ENCODE data around the gene PARN.
"Not testable (repeated sequence)": the region's sequence is repeated elsewhere in the genome, so short reads cannot be mapped to it uniquely, and the experiment has no call there.

The PARN gene

DNA sequence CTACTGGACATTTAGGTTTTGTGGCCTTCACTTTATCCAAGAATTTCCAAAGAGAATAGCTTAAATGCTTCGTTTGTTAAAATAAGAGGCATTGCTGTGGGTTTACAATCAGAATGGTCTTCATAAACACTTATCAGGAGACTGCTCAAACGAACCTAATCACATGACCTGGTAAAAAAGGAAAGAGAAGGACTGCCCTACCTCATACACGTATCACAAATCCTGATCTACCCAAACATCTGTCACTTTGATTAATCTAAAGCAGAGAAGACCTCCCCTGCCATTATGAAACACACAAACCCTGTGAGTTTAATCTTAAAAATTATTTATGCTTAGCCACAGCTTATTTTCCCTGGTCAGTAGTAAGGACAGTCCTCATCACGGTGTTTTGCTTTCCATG lies 76.6 kb downstream of the PARN start:
- H3K27ac ChIP-seq = no peak overlapping the region
- TF ChIP-seq, protein P1, sequence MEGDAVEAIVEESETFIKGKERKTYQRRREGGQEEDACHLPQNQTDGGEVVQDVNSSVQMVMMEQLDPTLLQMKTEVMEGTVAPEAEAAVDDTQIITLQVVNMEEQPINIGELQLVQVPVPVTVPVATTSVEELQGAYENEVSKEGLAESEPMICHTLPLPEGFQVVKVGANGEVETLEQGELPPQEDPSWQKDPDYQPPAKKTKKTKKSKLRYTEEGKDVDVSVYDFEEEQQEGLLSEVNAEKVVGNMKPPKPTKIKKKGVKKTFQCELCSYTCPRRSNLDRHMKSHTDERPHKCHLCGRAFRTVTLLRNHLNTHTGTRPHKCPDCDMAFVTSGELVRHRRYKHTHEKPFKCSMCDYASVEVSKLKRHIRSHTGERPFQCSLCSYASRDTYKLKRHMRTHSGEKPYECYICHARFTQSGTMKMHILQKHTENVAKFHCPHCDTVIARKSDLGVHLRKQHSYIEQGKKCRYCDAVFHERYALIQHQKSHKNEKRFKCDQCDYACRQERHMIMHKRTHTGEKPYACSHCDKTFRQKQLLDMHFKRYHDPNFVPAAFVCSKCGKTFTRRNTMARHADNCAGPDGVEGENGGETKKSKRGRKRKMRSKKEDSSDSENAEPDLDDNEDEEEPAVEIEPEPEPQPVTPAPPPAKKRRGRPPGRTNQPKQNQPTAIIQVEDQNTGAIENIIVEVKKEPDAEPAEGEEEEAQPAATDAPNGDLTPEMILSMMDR (conservative IDR thresholded peaks at IDR 0.05) = no peak

DNA sequence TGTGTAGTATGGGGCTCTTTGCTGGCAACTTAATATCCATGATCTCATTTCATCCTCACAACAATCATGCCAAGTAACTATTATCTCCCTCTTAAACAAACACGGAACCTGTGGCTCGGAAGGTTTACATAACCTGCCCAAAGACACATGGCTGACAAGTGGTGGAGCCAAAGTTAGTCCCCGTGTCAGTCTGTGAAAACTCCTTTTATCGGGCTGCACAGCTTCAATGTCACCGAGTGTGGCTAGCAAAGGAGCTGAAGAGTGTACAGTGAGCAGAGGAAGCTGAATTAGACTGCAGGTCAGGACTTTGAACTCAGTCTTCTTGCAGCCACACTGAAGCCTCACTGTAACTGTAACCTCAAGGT lies 80.3 kb downstream of the PARN start:
- peak overlapping the region; percentile 67 for H3K27ac ChIP-seq
- TF ChIP-seq, protein P1 (conservative IDR thresholded peaks at IDR 0.05) = no peak

DNA sequence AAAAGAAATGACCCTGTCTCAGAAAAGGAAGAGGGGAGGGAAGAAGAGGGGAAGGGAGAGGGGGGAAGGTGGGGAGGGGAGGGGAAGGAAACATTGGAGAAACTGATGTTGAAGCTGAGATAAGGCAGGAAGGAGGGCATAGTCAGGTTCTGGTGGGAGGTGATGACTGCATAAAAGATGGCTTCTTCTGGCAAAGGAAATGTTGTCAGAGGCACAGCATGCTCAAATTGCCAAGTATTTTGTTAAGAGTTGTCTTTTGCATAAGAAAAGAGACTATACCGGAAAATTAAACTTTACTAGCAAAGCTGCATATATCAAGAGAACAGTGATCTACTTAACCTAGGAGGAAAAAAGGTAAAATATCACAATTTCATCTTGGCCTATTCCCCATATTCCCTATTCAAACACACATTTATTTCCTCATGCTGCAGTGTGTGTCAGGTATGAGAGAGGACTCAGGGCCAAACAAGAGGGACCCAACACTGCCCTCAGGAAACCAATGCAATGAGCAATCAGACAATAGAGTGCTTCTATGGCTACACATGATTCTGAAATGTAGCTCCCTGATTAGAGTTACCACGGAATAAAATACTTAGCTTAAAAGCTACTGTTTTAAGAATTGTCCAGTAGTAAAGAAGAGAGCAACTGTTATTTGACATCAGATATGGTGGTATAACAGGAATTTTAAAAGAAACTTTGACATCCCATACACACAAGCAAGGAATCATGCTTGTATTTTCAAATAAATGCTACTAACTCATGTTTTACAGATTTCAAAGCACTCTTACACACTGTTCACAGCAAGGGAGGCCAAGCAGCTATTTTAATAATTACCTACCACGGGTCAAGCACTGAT lies 80.9 kb downstream of the PARN start:
- H3K27ac ChIP-seq = peak overlapping the region; percentile 67
- TF ChIP-seq, protein P1 (conservative IDR thresholded peaks at IDR 0.05) = no peak

DNA sequence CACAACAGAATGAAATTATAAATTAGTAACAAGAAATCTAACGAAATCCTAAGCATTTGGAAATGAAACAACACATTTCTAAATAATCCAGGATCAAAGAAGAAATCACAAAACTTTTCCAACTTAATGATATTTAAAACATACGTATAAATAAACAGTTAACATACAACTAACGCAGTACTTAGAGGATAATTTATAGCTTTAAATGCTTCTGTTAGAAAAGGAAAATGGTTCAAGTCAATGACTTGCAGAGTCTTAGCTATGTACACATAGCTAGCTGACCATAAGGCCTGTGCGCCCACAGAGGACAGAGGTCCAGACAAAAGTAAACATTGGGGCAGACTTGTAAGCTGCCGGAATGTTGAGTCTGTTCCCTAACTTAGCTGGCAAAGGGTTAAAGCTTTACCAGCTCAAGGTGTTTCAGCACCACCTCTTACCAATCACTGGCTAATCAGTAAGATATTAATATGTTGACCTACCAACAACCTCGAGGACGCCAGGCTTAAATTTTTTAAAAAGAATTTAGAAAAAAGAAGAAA lies 84.6 kb downstream of the PARN start:
- TF ChIP-seq, protein P1 (conservative IDR thresholded peaks at IDR 0.05) = no peak
- no peak overlapping the region for H3K27ac ChIP-seq

DNA sequence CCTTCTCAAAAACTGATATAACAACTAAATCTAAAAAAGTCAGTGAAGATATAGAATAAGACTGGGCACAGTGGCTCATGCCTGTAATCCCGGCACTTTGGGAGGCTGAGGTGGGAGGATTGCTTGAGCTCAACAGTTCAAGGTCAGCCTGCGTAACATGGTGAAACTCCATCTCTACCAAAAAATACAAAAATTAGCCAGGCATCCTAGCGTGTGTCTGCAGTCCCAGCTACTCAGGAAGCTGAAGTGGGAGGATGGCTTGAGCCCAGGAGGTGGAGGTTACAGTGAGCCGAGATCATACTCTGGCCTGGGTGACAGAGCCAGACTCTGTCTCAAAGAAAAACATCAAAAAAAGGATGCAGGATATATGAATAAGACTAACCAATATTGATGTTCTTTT lies 85.2 kb downstream of the PARN start:
- H3K27ac ChIP-seq = not testable (repeated sequence)

DNA sequence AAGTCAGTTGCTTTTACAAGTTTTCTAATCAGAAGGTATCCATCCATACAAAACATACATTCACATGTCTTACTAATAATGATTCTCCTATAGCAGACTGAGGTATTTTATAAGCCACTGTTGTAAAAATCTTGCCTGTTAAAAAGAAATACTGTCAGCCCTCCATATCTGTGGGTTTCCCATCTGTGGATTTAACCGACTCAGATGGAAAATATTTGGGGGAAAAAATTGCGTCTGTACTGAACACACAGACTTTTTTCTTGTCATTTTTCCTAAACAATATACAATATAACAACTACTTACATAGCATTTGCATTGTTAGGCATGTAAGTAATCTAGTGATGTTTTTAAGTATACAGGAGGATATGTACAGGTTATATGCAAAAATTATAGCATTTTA lies 90.4 kb downstream of the PARN start:
- TF ChIP-seq, protein P1 (conservative IDR thresholded peaks at IDR 0.05) = no peak
- no peak overlapping the region for H3K27ac ChIP-seq

DNA sequence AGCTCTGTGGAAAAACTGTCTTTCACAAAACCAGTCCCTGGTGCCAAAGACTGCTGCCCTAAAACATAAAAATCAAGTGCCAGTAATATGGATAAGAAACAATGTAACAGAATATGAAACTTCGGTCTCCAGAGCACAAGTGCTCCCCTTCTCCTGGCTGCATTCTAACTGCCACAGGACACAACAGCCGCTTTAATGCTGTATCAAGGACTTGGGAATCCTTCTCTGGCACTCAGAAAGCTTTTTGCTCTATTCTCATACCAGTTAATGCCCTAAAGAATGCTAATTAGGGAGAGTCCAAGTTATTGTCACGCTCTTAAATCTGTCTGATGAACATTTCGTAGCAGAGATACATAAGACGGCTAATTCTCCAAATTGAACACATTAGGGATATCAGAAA lies 90.9 kb downstream of the PARN start:
- TF ChIP-seq, protein P1 (conservative IDR thresholded peaks at IDR 0.05) = no peak
- H3K27ac ChIP-seq = no peak overlapping the region

DNA sequence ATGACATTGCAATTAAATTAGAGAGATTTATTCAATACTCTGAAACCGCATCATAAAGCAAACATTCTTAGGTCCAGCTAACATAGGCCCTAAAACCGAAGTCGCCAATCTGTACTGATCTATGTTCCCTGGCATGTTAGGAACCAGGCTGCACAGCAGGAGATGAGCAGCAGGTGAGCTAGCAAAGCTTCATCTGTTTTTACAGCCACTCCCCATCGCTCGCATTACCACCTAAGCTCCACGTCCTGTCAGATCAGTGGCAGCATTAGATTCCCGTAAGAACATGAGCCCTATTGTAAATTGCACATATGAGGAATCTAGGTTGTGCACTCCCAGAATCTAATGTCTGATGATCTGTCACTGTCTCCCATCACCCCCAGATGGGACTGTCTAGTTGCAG lies 91.5 kb downstream of the PARN start:
- H3K27ac ChIP-seq = no peak overlapping the region
- TF ChIP-seq, protein P1 (conservative IDR thresholded peaks at IDR 0.05) = no peak
